ENCODE results near the gene CNBD2. TPM values are rescaled to one million over a fixed set of nuclear protein-coding genes. Genes with fewer than 3 reads are reported as not detected.
"Not testable (repeated sequence)": the region's sequence is repeated elsewhere in the genome, so short reads cannot be mapped to it uniquely, and the experiment has no call there.

The CNBD2 gene
- total and polyA plus RNA-seq, 12 donors = 1.1 to 23.3 (median 5.2) TPM

GRCh38 chr20:36063916-36064657 is 95.7 kb downstream of the CNBD2 start:
- intact Hi-C loops (cut with DNase I) = no loop called here
- no peak for TF ChIP-seq POLR2A (IDR thresholded peaks at IDR 0.05)
- no peak for TF ChIP-seq CTCF (IDR thresholded peaks at IDR 0.05)
- WGBS, 4 donors = 18 to 46% (median 30%) methylated on average over 7 to 26 of the region's 26 CpGs
- H3K27ac ChIP-seq = peak overlapping the region in 3 of 5 donors; percentile 89 to 93 (median 92)
- no peaks in the 10 kb centered on the region for H3K27me3 ChIP-seq
- peak in 2 of 7 donors; percentile 31 to 45 for DNase-seq
- H3K4me1 ChIP-seq (replicated peaks in 1 of 2) = peaks cover 5 to 6% of the 10 kb centered on the region in 2 donors
- H3K36me3 ChIP-seq (replicated peaks in 1 of 2) = no peaks in the 10 kb centered on the region
- H3K9me3 ChIP-seq (replicated peaks in 1 of 3) = no peaks in the 10 kb centered on the region
- peak overlapping the region in 2 of 4 donors; percentile 36 to 83 for H3K4me3 ChIP-seq

- TF ChIP-seq CTCF (IDR thresholded peaks at IDR 0.05) (peak in 2 of 6 experiments; percentile 5 to 6), POLR2A (IDR thresholded peaks at IDR 0.05) (peak; percentile 62 to 93)
- WGBS, 4 donors = 0 to 8% (median 4%) methylated on average over 10 to 61 of the region's 61 CpGs
- intact Hi-C loops (cut with DNase I) = no loop called here
- Histone ChIP-seq H3K4me1 (replicated peaks in 1 of 2) (peaks cover 5 to 6% of the 10 kb centered on the region in 2 donors), H3K9me3 (replicated peaks in 1 of 3) (no peaks in the 10 kb centered on the region), H3K27me3 (no peaks in the 10 kb centered on the region), H3K27ac (peak overlapping the region; percentile 47 to 93 (median 89)), H3K36me3 (replicated peaks in 1 of 2) (no peaks in the 10 kb centered on the region), H3K4me3 (peak overlapping the region in 2 of 4 donors; percentile 36 to 83)
- DNase-seq = peak; percentile 95 to 98 (median 97)
Measured at GRCh38 chr20:36064658-36065426, 96.5 kb downstream of the CNBD2 start.

- peak overlapping the region in 4 of 5 donors; percentile 83 to 93 (median 90) for H3K27ac ChIP-seq
- intact Hi-C loops (cut with DNase I) = no loop called here
- no peaks in the 10 kb centered on the region for H3K36me3 ChIP-seq (replicated peaks in 1 of 2)
- H3K27me3 ChIP-seq = no peaks in the 10 kb centered on the region
- DNase-seq = peak in 1 of 7 donors; percentile 9
- TF ChIP-seq POLR2A (IDR thresholded peaks at IDR 0.05) (no peak), CTCF (IDR thresholded peaks at IDR 0.05) (peak in 1 of 6 experiments; percentile 6)
- peak overlapping the region in 1 of 4 donors; percentile 83 for H3K4me3 ChIP-seq
- H3K9me3 ChIP-seq (replicated peaks in 1 of 3) = no peaks in the 10 kb centered on the region
- H3K4me1 ChIP-seq (replicated peaks in 1 of 2) = peaks cover 5 to 6% of the 10 kb centered on the region in 2 donors
- 76 to 94% (median 84%) methylated on average over 7 to 24 of the region's 24 CpGs for WGBS, 4 donors
Measured at GRCh38 chr20:36065427-36065998, 97.1 kb downstream of the CNBD2 start.

- no peak for DNase-seq
- TF ChIP-seq POLR2A (IDR thresholded peaks at IDR 0.05) (no peak), CTCF (IDR thresholded peaks at IDR 0.05) (no peak)
- H3K27ac ChIP-seq = no peak overlapping the region
- no peaks in the 10 kb centered on the region for H3K36me3 ChIP-seq (replicated peaks in 1 of 2)
- no peaks in the 10 kb centered on the region for H3K27me3 ChIP-seq
- peaks cover 5 to 6% of the 10 kb centered on the region in 2 donors for H3K4me1 ChIP-seq (replicated peaks in 1 of 2)
- H3K4me3 ChIP-seq = no peak overlapping the region
- H3K9me3 ChIP-seq (replicated peaks in 1 of 3) = no peaks in the 10 kb centered on the region
- intact Hi-C loops (cut with DNase I) = no loop called here
- WGBS, 4 donors = 64 to 91% (median 73%) methylated on average over 2 of the region's 2 CpGs
Measured at GRCh38 chr20:36066777-36067176, 98.4 kb downstream of the CNBD2 start.

- H3K27me3 ChIP-seq; H3K36me3 ChIP-seq (replicated peaks in 1 of 2); DNase-seq; H3K4me1 ChIP-seq (replicated peaks in 1 of 2); H3K9me3 ChIP-seq (replicated peaks in 1 of 3); intact Hi-C loops (cut with DNase I); H3K27ac ChIP-seq; H3K4me3 ChIP-seq: not testable (repeated sequence)
- WGBS, 4 donors = 92 to 96% (median 94%) methylated on average over 11 of the region's 11 CpGs
Measured at GRCh38 chr20:36068526-36068925, 100.1 kb downstream of the CNBD2 start.

All from adrenal gland (tissue), 12 donors.